Neural crest cell (in vitro differentiated cells): ENCODE data around the gene RET. TPM values are rescaled to one million over a fixed set of nuclear protein-coding genes. Genes with fewer than 3 reads are reported as not detected.

Source experiments
- DNase-seq: peaks from one replicate; pipeline ENCODE4 v3.0.0; 2021; ENCODE audit warnings: low read depth, mixed read lengths, low spot score
- H3K27ac Mint-ChIP-seq: one replicate; pipeline ENCODE4 v1.8.0; 2021; ENCODE audit warnings: mild to moderate bottlenecking, mixed read lengths; ENCODE audit not compliant: unreplicated experiment
- H3K27me3 Mint-ChIP-seq: 2 replicates; pipeline ENCODE4 v1.8.0; 2021; ENCODE audit warnings: low read depth, mild to moderate bottlenecking, mixed read lengths
- H3K36me3 Mint-ChIP-seq: 2 replicates; pipeline ENCODE4 v1.8.0; 2021; ENCODE audit warnings: low read depth, mild to moderate bottlenecking, mixed read lengths
- H3K4me1 Mint-ChIP-seq: 2 replicates; pipeline ENCODE4 v1.8.0; 2021; ENCODE audit warnings: mixed read lengths
- H3K4me3 Mint-ChIP-seq: one replicate; pipeline ENCODE4 v1.8.0; 2021; ENCODE audit warnings: mild to moderate bottlenecking, mixed read lengths
- H3K9me3 Mint-ChIP-seq: 2 replicates; pipeline ENCODE4 v1.8.0; 2021; ENCODE audit warnings: mixed read lengths
- CTCF ChIP-seq: fragments of 200-600 bp; sonication (generic); conservative IDR thresholded peaks from 2 replicates; pipeline ENCODE4 v1.5.0; 2021; ENCODE audit warnings: antibody characterized with exemption, mild to moderate bottlenecking
- total RNA-seq: library from RNA; stranded (reverse); gene quantifications from 2 replicates; pipeline ENCODE4 v1.2.1, GENCODE V29; 2021

The RET gene
- total RNA-seq, 1 donor from 2014 or later, result 1.6 TPM

- H3K4me3 Mint-ChIP-seq, result no peak overlapping the region
- peaks cover 7% of the 10 kb centered on the region for H3K4me1 Mint-ChIP-seq
- no peak for TF ChIP-seq CTCF
- no peak for DNase-seq
- no peaks in the 10 kb centered on the region for H3K27me3 Mint-ChIP-seq
- no peaks in the 10 kb centered on the region for H3K9me3 Mint-ChIP-seq
- no peaks in the 10 kb centered on the region for H3K36me3 Mint-ChIP-seq
- no peak overlapping the region for H3K27ac Mint-ChIP-seq
These were observed 33.5 kb upstream of the RET start for GRCh38 chr10:43043342-43043772.

- no peaks in the 10 kb centered on the region for H3K27me3 Mint-ChIP-seq
- peak overlapping the region; percentile 88 for H3K27ac Mint-ChIP-seq
- peaks cover 7% of the 10 kb centered on the region for H3K4me1 Mint-ChIP-seq
- no peak for TF ChIP-seq CTCF
- no peak for DNase-seq
- H3K36me3 Mint-ChIP-seq, result no peaks in the 10 kb centered on the region
- no peaks in the 10 kb centered on the region for H3K9me3 Mint-ChIP-seq
- no peak overlapping the region for H3K4me3 Mint-ChIP-seq
These were observed 33.0 kb upstream of the RET start for GRCh38 chr10:43043773-43044447.

- Mint-ChIP-seq H3K27ac (peak overlapping the region; percentile 88), H3K36me3 (no peaks in the 10 kb centered on the region), H3K9me3 (no peaks in the 10 kb centered on the region), H3K27me3 (no peaks in the 10 kb centered on the region), H3K4me3 (no peak overlapping the region), H3K4me1 (peaks cover 7% of the 10 kb centered on the region)
- no peak for TF ChIP-seq CTCF
- no peak for DNase-seq
These were observed 32.4 kb upstream of the RET start for GRCh38 chr10:43044448-43044921.

- TF ChIP-seq CTCF, result no peak
- no peak overlapping the region for H3K27ac Mint-ChIP-seq
- H3K27me3 Mint-ChIP-seq, result peaks cover 1% of the 10 kb centered on the region
- DNase-seq, result no peak
- H3K36me3 Mint-ChIP-seq, result no peaks in the 10 kb centered on the region
- peaks cover 7% of the 10 kb centered on the region for H3K4me1 Mint-ChIP-seq
- no peak overlapping the region for H3K4me3 Mint-ChIP-seq
- no peaks in the 10 kb centered on the region for H3K9me3 Mint-ChIP-seq
These were observed 31.8 kb upstream of the RET start for GRCh38 chr10:43044961-43045621.

DNA sequence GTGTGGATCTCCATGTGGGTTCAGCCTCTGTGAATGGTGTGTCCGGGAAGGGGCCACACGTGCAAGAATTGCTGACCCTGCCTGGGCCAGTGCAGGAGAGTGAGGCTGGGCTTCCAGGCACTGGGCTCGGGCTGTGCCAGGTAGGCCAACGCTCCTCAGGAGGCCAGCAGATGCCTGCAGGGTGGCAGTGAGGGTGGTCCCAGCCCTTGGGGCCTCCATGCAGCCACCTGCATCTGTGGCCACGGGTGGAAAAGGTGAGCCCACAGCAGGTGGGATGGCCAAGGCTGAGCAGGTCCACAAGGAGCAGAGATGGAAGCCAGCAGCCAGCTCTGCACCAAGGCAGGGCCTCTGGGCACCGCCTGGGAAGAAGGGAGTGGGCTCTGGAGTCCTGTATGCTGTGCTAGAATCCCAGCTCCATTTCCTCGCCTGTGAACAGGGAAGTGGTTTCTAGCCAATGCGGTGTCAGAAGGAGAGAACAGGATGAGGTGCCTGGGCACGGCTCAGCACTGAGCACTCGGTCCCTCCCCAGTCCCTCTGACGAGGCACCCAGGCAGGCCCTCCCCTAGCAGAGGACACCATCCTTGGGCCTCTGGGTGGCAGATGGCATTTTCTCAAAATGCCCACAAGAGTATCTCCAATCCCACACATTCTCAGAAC, 31.1 kb upstream of the RET start:
- Mint-ChIP-seq H3K9me3 (no peaks in the 10 kb centered on the region), H3K4me1 (peaks cover 7% of the 10 kb centered on the region), H3K27ac (no peak overlapping the region), H3K36me3 (no peaks in the 10 kb centered on the region), H3K27me3 (peaks cover 6% of the 10 kb centered on the region), H3K4me3 (no peak overlapping the region)
- DNase-seq, result no peak
- TF ChIP-seq CTCF, result no peak
